HT-29 (cell line): ENCODE measurements around the gene PDE3B. TPM values are rescaled to one million over a fixed set of nuclear protein-coding genes. Genes with fewer than 3 reads are reported as not detected.
"Not testable (repeated sequence)": the region's sequence is repeated elsewhere in the genome, so short reads cannot be mapped to it uniquely, and the experiment has no call there.

Source experiments
- DNase-seq: peaks from one replicate; pipeline ENCODE4 v3.0.0-alpha.2; 2015; ENCODE audit warnings: low spot score
- total RNA-seq: library from RNA; depleted of rRNA; stranded (reverse); fragments of >200 nt; shearing (Covaris generic); gene quantifications from 2 replicates; pipeline ENCODE4 v1.2.3, GENCODE V29; 2014

Gene PDE3B
- total RNA-seq, 1 experiment from 2014 or later: 31.2 TPM

DNA sequence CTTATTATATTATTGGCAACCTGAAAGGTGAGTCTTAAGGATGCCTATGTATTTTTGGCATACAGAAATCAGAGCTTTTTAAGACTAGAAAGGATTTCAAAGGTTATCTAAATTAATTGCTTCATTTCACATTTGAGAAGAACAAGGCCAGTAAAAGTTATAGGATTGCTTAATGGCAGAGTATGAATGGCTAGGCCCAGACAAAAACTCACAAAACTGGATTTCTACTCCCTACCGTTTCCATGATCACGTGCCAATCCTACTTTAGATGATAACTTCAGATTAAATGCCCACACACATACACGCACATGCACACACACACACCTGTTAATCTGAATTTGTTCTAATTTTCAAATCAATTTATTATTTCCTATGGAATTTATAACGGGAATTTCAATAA lies 1.8 kb upstream of the PDE3B start:
- DNase-seq: peak; percentile 59

DNA sequence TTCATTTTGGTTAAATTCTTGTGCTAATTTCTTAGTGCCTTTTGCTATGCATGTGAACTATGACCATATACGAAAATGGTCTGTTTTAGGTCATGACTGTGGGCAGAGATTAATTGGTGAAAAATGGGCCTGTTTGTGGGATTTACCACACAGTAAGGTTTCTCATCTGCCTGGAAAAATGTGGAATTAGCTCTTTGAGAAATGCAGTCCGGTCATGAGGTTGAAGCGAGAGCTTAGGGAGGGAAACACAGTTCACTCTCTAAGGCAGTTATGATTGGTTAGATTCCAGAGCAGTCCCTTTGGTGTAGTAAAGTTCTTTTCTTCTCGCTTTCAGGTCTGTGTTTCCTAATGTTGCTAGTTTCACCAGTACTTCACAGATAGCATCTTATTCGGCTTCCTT lies 1.2 kb upstream of the PDE3B start:
- peak; percentile 26 for DNase-seq

DNA sequence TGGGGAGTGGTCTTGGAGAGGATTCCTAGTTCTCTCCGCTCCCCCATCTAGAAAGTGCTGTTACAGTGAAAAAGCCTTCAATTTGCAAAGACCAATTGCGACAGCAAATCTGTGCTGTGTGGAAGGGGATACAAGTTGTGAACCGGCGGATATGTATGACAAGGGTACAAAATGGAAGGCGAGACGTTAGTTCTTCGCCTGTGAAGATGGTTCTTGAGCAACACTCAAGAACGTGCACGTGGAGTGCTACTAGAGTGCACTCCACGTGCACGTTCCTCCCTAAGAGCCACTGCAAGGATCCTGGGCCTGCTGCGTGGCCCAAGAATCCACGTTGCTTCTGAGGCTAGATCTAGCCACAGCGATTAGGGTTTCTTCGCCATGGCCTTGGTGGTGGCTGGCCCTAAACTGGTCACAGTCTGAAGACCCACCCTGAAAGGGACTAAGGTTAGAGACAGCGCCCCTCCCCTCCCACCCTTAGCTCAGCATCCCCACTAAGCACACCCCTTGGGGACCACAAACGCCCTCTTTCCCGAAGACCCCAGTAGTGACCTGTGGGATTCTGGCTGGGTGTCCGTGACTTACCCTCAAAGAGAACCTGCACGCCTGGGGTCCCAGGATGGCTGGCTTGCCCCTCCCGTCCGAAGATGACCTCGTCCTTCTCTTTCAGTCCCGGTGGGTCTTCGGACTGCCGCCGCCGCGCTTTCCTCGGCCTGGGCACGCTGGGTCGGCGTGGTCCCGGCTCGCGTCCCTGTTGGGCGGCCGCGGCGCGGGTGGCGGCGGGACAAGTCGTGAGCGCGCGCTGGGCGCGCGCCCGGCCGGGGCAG lies 519 bp upstream of the PDE3B start:
- DNase-seq: peak; percentile 45

DNA sequence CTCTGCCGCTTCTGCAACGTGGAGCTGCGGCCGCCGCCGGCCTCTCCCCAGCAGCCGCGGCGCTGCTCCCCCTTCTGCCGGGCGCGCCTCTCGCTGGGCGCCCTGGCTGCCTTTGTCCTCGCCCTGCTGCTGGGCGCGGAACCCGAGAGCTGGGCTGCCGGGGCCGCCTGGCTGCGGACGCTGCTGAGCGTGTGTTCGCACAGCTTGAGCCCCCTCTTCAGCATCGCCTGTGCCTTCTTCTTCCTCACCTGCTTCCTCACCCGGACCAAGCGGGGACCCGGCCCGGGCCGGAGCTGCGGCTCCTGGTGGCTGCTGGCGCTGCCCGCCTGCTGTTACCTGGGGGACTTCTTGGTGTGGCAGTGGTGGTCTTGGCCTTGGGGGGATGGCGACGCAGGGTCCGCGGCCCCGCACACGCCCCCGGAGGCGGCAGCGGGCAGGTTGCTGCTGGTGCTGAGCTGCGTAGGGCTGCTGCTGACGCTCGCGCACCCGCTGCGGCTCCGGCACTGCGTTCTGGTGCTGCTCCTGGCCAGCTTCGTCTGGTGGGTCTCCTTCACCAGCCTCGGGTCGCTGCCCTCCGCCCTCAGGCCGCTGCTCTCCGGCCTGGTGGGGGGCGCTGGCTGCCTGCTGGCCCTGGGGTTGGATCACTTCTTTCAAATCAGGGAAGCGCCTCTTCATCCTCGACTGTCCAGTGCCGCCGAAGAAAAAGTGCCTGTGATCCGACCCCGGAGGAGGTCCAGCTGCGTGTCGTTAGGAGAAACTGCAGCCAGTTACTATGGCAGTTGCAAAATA lies 816 bp downstream of the PDE3B start:
- DNase-seq: peak; percentile 77

DNA sequence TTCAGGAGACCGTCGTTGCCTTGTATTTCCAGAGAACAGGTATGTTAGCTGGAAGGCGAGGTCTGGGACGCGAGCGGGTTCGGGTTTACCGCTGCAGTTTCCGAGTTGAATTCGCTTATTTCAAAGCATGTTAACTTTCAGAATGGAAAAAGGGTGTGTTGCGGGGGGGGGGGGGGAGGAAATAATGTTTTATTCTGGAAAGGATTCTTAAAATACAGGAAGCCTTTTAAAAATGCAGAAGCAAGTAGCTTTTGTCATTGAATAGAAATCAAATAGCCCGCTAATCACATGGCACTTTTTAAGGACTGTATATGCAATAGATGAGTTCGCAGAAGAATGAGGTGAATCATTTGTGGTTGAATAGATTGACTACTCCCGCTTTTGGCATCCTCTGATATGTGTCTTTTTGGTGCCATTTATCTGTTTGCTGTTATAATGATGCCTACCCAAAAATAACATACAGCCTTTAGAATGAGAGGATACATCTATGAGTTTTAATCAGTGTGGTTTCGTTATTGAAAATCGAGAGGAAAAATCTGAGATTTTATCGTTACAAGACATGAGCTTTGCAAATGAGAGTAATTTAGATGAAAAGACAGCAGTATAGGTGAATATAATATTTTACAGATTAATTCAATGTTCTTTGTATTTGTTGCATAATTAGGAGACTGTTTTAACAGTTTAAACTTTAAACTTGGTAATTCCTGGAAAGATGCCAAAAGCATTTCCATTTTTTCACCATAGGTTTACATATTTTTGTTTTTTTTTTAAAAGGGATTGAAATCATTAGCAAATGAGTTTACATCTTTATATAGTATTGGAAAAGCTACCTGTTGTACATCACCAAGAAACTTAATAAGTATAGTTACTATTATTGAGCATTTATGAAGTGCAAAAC lies 1.7 kb downstream of the PDE3B start:
- peak; percentile 70 for DNase-seq

DNA sequence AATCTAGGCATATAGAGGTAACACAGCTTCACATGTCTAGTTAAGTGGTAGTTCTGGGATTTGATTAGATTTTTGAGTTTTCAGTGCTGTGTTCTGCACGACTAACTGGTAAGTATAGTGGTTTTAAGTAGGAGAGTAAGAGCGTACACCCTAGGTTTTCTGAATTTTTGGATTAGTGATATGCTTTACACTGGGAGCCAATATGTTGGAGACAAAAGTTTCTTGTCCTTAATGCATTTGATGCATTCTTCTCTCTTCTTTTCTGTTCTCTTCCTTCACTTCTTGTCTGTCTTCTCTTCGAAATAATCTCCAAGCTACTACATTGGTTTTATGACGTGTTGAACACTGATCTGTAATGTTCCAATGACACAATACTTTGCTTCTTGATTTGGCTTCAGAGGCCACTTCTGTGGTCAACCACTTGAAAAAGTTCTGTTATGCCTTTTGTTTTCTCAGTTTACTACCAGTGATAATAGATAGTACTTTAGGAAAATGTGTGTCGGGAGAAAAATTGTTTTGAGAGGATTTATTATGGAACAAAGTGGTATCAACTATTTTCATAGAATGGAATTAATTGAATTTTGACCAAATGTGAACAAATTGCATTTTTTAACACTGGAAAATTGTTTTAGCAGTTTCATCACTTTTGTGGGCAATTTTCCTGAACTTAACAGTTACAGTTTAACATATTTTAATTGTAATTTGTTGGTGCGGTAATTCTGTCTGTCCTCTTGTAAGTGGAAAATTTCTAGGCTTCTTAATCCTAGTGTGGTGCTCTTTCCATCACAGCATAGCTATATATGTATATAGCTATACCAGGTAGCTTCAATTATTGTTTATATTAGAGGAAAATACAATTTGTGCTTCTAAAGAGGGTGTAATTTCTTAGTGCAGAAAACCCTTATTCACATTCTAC lies 2.6 kb downstream of the PDE3B start:
- DNase-seq: peak; percentile 67

DNA sequence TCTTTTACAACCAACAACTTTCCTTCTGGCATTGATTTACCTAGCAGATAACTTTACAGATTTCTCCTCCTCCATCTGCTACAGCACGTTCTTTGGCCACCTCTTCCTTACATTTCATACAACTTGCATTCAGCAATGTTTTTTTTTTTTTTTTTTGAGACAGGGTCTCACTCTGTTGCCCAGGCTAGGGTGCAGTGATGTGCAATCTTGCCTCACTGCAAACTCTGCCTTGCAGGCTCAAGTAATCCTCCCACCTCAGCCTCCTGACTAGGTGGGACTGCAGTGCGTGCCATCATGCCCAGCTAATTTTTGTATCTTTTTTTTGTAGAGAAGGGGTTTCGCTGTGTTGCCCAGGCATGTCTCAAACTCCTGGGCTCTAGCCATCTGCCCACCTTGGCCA lies 6.5 kb downstream of the PDE3B start:
- no peak for DNase-seq

DNA sequence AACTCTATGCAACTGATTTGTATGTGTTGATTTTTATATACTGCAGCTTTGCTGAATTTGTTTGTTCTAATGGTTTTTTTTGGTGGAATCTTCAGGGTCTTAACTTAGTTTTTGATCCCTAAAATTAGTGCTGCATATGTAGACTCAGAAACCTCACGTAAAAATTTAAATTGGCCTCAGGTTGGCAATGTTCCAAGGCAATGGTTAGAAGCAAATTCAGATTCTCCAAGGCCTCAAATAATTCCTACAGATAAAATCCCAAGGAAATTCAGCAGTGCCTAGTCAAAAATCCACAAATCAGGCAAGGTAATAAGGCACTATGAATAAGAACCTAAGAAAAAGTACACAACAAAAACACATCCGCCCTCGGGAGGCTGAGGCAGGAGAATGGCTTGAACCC lies 9.5 kb downstream of the PDE3B start:
- DNase-seq: no peak

DNA sequence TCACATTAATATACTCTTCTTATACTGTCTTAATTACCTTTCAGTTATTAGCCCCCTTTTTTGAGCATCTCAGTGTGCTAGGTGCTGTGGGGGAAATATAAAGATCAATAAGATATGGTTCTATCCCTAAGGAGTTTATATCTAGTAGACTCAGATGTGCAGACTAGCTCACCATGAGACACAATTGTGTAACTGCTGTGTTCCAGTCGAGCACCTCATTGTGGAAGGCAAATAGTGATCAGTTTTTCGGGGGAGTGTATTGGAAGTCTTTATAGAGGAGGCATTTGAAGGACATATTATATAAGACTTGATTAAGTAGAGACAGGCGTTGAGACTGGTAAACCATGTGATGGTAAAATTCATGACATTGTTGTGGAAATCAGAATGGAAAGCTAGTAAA lies 11.8 kb downstream of the PDE3B start:
- no peak for DNase-seq

DNA sequence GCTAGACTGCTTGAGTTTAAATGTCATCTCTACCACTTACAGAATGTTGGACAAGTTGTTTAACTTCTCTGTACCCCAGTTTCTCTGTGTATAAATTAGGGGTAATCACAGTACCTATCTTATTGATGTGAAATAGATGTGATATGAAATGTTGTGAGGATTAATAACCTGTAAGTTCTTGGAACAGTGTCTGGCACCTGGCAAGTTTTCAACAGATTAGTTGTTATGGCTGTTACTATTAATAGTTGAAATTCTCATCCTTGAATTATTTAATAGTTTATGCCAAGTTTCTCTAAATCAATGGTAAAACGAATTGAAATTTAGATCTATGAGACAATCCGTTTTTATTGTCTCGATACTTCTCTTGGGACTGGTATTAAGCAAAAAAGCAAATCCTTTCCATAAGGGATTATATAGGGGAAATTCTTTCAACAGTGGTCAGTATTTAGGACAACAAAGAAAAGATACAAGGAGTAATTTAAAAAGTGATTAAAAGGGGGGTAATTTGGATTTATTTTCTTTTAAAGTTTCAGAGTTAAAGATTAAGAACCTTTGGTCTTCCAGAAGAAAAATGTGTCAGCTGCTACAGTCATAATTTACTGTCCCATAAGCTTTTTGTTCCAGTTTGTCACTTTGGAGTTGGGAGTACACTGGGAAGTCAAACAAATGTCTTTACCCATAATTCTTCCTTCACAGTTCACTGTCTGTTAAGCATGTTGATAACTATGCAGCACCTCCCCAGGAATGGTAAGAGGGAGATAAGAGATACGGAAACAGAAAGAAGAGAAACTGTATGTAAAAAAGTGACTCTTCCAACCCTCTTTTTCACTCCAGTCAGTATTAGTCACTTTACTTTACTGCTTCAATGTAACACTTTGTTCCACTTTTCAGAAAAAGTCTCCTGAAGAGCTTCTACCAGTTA lies 13.2 kb downstream of the PDE3B start:
- no peak for DNase-seq

DNA sequence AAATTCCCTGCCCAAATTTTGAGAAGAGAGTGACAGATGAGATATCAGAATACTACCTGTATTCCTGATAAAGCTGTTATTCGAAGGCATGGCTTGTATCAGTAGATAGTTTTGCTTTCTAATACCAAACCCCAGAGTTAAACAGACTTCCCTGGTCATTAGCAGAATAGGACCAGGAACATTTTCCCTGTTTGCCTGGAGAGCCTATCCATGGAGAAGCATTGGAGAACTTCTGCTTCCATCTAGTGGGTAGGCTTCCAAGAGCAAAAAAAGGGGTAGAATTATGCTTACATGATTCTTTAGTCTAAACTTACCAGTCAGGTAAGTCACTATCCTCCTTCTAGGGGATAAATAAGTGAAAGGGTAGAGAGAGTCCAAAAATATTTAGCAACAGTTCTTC lies 14.2 kb downstream of the PDE3B start:
- no peak for DNase-seq

DNA sequence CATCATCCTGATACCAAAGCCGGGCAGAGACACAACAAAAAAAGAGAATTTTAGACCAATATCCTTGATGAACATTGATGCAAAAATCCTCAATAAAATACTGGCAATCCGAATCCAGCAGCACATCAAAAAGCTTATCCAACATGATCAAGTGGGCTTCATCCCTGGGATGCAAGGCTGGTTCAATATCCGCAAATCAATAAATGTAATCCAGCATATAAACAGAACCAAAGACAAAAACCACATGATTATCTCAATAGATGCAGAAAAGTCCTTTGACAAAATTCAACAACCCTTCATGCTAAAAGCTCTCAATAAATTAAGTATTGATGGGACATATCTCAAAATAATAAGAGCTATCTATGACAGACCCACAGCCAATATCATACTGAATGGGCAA lies 21.3 kb downstream of the PDE3B start:
- DNase-seq: not testable (repeated sequence)

DNA sequence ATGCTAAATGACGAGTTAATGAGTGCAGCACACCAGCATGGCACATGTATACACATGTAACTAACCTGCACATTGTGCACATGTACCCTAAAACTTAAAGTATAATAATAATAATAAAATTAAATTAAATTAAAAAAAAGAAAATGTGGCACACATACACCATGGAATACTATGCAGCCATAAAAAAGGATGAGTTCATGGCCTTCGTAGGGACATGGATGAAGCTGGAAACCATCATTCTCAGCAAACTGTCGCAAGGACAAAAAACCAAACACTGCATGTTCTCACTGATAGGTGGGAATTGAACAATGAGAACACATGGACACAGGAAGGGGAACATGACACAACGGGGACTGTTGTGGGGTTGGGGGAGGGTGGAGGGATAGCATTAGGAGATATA lies 23.7 kb downstream of the PDE3B start:
- not testable (repeated sequence) for DNase-seq

DNA sequence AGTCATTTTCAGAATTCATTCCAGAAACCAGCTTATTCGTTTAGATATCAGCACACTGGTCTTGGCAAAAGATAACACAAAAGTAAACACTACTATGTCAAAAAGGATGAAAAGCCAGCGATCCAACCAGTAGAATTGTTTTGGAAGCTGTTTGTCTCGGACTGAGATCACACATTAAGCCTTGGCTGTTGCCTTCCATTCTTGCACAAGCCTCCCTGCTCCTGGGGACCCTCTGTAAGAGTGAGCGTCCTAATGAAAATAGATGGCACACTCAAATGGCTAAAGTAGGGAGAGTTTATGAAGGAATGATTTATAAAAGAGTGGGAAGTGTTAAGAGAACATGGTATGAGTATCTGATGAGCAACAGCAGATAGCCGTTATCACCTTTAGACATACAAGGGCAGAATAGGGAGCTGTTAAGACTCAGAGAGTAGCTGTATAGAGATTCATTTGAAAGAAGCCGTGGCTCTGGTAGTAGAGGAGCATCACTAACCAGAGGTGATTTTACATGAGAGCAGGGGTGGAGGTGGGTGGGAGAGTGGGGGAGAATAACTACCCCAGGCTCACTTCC lies 25.2 kb downstream of the PDE3B start:
- DNase-seq: no peak

DNA sequence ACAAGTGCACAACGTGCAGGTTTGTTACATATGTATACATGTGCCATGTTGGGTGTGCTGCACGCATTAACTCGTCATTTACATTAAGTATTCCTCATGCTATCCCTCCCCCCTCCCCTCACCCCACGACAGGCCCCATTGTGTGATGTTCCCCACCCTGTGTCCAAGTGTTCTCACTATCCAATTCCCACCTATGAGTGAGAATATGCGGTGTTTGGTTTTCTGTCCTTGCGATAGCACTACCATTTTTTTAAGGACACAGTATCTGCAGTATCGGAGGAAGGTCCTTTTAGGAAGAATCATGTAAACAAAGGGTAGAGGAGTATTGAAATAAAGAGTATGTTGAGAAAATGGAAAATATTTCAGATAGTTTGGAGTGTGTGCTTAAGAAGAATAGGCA lies 25.9 kb downstream of the PDE3B start:
- DNase-seq: no peak

DNA sequence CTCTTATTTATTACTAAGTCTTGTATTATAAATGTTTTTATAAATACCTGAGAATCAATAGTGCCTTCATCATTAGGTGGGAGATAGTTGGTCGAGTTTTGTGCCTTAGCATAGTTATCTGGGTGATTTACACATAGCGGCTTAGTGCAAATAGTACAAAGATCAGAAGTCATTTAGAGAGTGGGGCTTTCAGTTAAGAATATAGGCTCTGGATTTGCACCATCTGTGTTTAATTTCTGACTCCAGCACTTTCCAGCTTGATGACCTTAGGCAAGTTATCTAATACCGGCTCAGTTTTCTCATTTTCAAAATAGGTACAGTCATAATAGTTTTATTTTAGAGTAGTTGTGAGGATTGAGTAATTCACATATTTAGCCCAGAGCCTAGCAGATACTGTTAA lies 26.4 kb downstream of the PDE3B start:
- DNase-seq: no peak

DNA sequence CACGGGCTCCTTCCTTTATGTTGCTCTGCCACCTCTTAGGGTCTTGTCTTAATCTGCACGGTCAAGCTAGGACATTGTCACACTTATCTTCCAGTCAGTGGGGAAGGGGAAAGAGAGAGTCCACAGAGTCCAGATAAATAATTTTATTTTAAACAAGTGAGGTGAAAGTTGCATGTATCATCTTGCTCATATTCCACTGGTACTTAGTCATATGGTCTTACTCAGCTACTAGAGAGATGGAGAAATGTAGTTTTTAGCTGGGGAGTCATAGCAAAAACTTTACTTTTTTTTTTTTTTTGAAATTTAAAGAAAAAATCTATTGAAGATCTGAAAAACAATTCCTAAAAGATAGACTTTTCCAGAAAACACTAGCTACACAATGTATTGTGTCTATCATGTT lies 29.0 kb downstream of the PDE3B start:
- no peak for DNase-seq

DNA sequence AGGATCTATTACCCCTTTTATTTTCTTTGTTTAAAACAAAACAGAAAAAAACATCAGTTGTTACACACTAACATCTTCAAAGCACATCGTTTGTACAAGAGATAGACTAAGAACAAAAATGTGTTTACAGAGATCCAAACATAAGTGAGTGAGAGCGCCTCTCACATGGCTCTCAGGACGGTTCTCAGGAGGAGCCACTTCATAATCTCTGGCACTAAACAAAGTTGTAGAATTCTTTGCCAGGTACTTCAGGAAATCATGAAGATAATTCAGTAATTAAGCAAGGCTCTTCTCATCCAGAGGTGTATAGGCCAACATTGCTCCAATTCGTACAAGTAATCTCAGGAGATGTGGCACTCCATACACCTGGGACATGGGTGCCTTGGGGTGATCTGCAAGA lies 29.8 kb downstream of the PDE3B start:
- DNase-seq: no peak

DNA sequence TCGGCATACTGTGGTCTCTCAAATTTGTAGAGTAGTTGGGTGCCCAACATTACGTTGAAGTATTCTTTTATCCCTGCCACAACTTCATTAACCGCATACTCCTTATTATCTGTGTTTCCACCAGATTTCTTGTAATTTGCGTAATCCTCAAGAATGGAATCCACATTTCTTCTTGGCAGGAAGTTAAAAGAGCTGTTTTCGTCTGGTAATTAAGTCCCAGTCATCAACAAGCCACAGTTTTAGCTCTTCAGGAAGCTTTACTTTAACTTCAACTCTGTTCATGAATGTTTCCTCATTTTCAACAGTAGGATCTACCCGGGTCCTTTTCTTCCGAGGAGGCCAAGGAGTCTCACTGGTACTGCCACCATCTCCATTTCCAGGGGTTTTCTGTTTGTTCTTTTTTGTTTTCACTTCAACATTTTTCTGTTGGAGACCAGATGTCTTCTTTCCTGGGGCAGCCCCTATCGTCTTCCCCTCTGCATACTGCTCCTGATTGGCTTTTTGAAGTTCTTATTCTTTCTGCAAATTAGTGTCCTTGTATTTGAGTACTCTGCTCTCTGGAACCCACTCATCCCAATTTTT lies 30.3 kb downstream of the PDE3B start:
- DNase-seq: no peak
